Occipital lobe (tissue), 2 donors: Measurements from ENCODE around the gene P4HA3. TPM values are rescaled to one million over a fixed set of nuclear protein-coding genes. Genes with fewer than 3 reads are reported as not detected.

Experiments
- DNase-seq: peaks from one replicate; lab custom pipeline; 2025; lab: John Stamatoyannopoulos, UW
- total RNA-seq: library from RNA; depleted of rRNA; stranded (reverse); fragments of >200 nt; gene quantifications from one replicate; pipeline ENCODE4 v1.2.3, GENCODE V29; 2014

The P4HA3 gene
- total RNA-seq, 1 donor from 2014 or later: not detected

DNA sequence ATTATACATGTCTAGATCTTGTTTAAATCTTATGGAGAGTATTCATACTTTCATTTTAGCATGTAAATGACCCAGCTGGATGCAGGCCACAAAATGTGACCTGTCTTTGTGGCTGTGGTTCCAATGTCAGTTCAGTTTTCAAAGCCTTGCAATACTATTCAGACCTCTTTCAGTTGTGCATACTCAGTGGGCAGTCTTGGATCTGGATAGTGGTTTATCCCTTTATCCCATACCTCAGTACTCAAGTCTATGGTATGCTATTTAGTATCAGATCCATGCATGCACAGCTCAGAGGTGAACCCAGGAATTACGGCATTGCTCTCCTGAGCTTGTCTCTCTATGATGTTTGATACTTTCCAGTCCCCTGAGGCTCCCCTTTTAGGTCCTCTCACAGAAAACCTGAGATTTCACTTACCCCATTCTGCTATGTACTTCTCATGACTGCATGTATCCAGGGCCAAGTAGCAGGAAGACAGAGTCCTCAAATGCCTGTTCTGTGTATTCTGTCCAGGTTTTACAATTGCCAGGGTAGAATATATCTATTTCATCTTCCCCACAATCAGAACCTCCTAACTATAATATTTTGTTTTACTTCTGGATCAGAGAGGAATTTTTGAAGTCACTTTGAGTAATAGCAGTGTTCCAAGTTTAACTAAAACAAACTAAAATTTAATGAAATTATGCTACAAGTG lies 6.9 kb upstream of the P4HA3 start:
- no peak for DNase-seq

DNA sequence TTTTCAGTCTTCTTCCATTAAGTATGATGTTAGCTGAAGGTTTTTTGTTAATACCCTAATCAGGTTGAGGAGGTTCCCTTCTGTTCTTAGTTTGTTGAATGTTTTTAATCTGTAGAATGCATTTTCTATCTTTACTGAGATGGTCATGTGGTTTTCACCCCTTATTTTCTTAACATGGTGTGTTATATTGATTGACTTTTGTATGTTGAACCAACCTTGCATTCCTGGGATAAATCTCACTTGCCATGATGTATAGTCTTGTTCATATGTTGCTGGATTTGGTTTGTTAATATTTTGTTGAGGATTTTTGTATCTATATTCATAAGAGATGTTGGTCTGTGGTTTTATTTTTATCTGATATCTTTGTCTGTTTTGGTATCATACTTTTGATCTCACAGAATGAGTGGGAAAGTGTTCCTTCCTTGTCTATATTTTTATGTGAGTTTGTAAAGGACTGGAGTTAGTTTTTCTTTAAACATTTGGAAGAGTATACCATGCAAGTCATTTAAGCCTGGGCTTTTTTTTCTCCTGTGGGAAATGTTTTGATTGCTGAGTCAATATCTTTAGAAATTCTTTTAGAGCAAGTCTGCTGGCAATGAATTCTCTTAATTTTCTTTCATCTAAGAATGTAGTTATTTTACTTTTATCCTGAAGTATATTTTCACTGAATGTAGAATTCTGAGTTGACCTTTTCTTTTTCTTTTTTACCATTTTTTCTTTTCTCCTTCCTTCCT lies 5.5 kb upstream of the P4HA3 start:
- no peak for DNase-seq

DNA sequence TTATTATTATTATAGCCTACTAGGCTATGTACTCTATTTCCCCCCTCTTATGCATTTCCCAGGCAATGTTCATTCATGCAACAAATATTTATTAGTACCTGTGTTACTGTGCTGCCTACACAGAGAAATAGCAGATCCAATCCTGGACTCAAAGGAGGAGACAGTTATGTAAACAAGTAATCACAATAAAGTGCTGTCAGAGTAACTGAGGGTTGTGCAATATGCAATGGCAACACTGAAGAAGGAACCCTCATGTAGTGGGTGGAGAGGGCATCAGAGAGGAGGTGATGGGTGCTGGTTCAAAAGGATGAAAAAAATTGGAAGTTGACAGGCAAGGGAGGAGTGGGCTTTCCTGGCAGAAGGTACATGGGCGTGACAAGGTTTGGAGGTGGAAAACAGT lies 886 bp upstream of the P4HA3 start:
- DNase-seq: no peak

DNA sequence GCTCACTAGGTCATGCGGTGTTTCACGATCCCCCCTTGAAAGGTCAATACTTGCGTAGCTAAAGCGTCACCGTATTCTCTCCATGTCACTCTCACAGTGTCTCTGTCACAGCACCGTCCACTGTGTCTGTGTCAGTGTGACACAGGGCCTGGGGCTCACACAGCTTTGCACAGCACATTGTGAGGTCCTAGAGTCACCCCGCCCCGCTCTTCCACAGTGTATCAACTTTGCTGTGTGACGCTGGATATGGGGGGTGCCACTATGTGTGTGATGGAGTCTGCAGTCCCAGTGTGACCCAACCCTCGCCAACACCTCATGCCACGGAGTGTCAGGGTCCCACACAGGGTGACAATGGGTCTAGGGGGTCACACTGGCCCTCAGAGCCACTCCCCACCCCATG lies 583 bp downstream of the P4HA3 start:
- no peak for DNase-seq

DNA sequence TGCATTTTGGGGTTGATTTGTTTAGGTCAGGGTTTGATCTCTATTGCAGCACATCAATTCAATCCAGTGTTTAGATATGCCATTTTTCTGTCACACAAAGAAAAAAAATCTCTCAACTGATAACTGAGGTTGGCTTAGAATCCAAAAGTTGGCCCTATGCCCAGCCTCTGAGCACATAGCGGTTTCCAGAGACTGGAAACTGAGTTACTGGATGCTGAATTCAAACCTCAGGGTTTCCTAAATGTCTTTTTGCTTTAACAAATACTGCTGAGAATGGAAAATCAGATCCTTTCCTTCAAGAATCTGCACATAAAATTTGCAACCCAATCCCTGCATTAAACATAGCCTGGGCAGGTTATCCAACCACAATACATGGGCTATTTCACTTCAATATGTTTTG lies 4.0 kb downstream of the P4HA3 start:
- no peak for DNase-seq

DNA sequence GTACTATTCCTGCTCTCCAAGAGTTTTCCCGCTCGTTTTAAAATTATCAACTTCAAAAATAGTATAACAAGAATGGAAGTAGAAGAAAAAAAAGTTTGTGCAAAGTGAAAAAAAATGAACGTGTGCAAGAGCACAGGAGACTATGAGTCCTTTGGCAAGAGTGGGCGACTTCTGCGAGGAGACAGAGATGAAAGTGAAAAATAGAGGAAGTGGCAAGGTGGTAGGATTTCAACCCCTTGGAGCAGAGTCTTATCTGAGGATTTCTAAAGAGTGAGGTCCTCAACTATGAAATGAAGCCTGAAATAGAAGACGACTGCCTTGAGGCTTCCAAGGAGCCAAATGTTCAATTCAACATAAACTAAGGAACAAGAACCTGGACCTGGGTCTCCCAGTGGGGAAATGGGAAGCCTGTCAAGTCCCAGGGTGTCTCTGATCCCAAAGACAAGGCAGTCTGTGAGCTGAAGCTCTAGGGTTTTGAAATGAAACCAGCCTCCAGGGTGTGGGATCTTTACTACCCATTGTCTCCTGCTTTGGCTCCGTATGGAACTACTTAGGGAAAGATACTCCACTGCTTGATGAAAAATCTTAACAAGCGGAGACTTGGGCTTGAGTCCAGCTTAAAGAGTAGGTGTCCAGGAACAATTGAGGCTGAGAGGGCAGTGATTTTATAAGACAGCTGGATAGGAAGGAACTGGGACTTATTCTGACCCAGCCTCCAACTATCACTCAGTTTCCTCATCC lies 4.8 kb downstream of the P4HA3 start:
- DNase-seq: no peak

DNA sequence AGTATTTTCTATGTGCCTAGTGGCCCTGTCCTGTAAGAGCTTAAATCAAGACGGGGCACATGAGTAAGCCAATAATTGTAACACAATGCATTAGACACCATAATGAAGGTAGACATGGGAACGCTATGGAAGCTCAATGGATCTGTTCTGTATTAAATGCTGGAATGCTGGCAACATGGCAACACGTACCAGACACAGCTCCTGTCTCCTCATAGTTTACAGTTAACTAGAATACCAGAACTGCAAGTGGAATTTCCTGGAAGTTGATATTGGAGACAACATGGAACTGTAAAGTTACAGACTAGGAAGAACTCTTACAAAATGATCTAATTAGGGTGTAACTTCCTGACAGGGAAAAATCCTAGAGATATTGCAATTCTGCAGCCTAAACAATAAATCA lies 12.4 kb downstream of the P4HA3 start:
- no peak for DNase-seq

DNA sequence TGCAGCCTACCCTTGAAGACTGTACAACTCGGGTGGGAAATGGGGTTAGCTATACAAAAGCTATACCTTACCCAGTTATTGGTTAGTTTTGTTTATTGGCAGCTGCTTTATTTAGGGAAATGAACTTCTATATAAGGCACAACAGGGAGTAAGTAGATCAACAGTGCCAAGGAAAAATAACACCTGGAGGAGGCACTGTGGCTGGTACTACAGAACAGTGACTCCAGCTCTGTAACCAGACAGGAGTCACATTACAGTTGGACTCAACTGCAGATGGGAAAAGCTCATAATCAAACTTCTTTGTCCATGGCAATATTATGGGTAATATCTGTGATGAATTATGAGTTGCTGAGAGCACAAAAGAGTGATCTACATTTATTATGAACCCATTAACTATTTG lies 14.0 kb downstream of the P4HA3 start:
- no peak for DNase-seq

DNA sequence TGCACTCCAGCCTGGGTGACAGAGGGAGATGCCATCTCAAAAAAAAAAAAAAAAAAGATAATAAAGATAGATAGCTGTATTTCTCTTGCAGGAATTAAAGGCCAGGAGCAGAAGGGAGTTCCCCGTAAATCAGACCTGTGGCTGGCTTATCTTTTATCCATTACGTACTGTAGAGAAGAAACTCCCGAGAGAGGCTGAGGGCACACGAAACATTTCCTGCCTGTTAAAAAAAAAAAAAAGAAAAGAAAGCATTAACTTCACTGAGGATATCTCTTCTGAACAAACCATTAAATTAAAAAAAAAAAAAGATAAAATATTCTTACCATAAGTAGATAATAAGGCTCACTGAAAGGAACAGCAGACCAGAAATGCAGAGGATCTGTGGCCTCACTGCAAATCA lies 22.5 kb downstream of the P4HA3 start:
- DNase-seq: no peak

DNA sequence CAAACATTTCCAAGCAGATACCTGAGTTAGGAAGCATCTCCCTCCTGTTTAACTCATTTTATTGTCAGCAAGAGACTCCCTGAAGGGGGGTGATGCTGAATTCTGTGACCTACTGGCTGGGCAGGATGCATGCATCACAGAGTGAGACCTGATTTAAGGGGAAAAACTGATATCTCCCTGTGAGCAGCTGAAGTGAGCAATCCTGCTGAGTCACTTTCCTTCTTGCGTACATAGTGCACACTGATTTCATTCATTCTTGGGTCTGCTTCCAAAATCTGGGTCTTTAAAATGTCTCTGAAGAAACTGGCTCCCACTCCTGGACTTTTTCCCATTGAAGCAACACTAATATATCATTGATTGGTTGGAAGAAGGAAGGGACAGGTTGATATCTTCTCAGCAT lies 23.3 kb downstream of the P4HA3 start:
- no peak for DNase-seq

DNA sequence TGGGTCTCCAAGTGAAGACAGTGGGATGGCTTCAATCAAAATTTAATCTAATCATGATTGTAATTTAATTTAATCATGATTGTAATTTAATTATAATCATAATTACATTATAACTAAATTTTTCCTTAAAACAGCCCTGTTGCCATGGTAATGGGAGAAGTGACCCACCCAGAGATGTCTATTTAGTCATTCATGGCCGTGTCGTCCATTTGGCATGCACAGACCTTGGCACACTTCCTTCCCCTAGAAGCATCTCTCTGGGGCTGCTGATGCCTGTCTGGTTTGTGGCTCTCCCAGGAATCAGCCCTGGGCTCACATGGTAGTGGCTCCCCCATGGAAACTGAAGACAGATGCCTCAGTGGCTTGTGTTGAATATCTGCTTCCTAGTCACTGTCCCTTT lies 27.0 kb downstream of the P4HA3 start:
- DNase-seq: no peak

DNA sequence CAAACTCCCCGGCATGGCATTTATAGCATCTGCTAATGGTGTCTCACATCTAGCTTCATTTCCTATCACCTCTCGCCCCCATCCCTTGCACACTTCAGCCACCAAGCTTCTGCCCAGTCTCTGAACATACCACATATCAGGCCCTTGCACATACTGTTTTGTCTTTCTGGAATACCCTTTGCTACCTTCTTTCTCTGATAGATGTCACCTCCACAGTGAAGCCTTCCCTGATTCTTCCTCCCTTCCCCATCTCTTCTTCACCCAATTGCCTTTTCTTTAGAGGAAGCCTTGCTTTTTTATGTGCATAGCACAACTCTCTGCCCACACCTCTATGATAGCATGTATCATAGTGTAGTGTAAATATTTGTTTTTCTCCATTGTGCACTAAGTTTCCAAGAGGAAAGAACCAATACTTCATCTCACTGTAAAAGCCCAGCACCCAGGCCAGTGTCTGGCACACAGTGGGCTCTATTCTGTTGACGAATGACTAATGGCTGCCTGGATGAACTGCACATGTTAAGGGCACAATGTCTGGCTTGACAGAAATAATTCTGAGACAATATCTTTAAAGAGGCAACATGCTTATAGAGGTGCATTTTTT lies 27.8 kb downstream of the P4HA3 start:
- no peak for DNase-seq

DNA sequence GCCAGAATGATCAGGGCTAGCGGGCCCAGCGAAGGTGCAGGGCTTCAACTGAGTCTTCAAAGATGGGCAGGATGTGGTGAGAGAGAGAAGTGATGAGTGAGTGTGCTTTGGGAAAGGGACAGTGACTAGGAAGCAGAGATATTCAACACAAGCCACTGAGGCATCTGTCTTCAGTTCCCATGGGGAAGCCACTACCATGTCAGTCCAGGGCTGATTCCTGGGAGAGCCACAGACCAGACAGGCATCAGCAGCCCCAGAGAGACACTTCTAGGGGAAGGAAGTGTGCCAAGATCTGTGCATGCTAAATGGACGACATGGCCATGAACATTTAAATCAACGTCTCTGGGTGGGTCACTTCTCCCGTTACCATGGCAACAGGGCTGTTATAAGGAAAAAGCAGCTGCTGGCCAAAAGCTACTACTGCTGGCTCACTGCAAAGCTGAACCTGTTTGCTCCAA lies 28.5 kb downstream of the P4HA3 start:
- DNase-seq: no peak

DNA sequence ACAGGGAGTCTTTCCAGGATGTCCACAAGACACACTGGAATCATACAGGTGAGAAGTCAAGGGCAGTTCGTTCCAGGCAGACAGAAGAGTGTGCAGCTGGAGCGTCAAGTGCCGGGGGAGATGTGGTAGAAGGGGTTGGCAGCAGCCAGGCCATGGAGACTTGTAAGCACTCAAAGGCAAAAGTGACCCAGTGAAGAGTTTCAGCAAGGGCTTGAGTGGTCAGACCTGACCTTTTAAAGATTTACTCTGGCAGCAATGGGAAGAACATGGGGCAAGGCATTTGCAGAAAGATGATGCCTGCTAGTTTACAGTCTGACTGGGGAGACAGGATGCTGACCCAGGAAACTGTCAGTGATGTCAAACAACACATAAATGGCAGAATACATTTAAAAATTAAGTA lies 29.0 kb downstream of the P4HA3 start:
- DNase-seq: no peak

DNA sequence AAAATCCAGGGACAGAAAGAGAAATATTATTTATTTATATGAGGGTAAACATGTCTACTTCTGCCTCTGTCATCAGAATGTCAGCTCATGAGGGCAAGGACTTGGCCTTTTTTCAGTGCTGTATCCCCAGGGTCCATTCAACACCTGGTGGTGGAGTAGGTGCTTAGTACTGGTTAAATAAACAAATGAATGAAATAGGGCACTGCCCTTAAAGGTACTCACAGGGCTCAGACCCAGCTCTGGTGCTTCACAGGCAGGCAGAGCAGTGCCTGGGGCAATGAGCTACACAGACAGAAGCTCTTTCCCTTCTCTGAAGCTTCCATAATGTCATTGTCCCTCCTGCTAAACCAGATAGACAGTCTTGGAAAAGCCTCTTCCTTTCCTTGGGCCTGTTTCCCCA lies 30.9 kb downstream of the P4HA3 start:
- no peak for DNase-seq

DNA sequence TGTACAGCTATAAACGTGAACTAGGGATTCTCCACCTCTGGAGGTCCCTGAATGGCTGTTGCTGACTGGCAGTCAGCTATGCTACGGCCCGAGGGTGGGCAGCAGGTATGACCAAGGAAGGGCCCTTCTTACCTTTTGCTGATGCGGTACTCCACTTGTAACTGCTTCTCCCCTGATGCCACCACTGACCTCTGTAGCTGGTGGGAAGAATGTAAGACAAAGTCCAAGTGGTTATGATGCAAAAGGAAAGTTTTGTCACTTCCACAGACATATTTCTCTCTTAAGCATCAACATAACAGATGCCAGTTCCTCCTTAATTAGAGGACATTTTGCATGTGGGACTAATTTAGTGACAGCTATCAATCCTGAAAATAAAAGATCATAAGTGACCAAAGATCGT lies 32.2 kb downstream of the P4HA3 start:
- no peak for DNase-seq

DNA sequence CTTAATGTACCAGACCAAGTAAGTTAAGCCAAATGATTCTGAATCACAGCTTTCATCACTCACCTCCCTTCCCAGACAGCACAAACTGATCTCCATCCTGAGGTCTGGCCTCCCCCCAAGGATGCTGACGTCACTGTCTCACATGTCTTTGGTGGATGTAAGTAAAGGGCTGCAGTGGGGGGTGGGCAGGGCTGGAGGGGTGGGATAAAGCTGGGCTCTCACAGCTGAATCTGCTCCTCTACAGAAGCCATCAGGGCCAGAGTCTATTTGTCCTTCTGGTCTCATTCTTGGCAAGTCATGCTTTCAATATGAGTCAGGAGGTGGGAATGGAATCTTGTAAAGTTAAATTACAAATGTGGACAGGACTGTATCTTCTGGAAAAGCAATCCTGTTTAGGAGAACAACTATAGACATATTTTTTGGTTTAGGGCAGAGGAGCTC lies 32.7 kb downstream of the P4HA3 start:
- DNase-seq: no peak

DNA sequence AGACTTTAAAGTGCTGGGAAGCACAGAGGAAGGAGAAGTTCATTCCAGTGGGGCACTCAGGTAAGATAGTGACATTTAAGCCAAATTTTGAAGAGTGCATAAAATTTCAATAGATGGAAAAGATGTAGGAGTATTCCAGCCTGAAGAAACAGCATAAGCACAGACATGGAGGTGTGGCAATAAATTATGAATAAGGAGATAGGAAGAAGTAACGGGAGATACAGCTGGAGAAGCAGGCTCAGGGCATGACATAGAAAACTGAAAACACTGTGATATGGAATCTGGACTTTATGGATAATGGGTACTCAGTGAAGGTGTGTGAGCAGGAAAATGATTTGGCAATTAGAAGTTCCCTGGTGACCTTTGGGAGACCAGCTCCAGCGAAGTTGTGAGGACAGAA lies 33.3 kb downstream of the P4HA3 start:
- no peak for DNase-seq

DNA sequence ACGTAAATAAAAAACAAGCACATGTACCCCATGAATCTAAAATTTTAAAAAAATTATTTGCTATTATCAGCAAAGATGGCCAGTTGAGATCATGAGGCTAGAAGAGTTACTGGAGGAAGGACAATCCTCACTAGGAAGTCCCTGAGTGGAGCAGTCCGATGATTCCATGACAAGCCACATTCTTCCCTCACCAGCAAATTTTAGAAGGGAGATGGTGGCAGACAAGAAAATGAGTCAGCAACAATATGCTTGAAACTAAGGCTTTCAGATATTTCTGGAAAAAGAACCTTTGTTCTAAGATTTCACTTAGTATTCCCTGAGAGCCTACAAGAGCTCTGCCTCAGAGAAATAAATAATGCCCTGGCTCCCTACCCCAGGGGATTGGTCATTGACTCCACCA lies 34.9 kb downstream of the P4HA3 start:
- no peak for DNase-seq

DNA sequence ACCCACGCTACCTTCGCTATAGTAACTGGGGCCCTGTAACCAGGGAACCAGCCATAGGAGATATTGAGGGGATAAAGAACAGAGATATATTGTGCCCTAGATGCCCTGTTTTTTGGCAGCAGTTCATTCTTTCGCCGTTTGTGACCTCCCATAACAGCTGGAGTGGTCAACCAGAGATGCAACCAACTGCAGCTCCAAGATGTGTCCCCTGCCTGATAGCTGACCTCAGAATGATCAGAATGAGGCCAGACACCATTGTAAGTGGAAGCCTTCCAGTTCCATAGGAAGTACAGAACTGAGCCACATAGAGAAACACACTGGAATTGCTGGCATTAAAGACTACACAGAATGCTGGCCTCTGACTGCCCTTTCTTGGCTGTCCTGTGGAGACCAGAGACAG lies 39.2 kb downstream of the P4HA3 start:
- no peak for DNase-seq

DNA sequence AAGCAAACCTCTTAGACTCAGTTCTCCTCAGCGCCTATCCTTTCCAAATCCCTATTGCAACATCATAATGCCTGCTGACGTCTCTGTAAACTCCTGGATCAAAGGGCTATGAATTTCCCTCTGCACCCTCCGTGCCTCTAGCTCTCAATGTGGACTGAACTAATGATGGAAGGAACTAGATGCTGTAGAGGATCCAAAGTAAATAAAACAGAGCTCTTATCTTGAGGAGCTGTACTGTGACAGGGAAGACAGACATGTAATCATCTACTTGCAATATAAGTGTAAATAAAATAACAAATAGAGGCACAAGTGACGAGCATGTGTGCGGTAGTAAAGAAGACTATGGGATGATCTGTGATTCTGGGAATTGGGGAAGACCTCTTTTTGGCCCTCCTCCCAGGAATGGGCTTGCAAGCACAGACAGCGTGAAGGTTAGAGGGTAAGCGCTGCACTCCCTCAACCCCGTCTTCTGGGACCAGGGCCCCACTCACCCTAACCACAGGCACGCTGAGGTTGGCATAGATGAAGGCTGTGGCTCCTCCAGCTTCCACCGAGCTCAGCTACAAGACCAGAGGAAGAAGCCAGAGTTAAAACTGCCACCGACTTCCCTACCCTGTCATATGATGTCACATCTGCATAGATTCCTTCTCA lies 42.2 kb downstream of the P4HA3 start:
- no peak for DNase-seq

DNA sequence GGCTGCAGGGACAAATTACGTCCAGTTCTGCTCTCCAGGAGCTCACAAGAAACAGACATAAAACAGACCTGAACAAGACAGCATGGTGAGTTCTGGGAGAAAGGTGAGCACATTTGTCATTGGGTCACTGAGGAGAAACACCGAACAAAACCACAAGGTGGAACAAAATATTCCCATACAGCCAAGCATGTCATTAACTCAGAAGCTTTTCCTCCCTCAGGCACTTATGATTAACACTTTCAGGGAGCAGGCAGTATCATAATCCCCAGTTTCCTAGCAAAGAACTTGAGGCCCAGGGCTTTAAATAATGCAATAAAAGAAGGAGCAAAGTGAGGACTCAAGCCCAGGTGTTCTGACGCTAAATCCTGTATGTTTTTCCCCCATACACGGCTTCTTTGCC lies 43.0 kb downstream of the P4HA3 start:
- no peak for DNase-seq
